SU-DHL-6 (cell line): ENCODE measurements around the gene ENDOD1.

Experiments used
- H2AFZ ChIP-seq: fragments of 200-600 bp; sonication (generic); 2 replicates; pipeline ENCODE4 v1.6.1; 2014; ENCODE audit warnings: low read depth, mild to moderate bottlenecking, moderate library complexity, mixed read lengths, antibody characterized with exemption, low read length; ENCODE audit not compliant: severe bottlenecking
- H3F3A ChIP-seq: fragments of 200-600 bp; shearing (Covaris generic); 2 replicates; pipeline ENCODE4 v1.6.0; 2016; ENCODE audit warnings: antibody characterized with exemption, mild to moderate bottlenecking; ENCODE audit not compliant: insufficient read depth
- H3K27ac ChIP-seq: fragments of 200-600 bp; sonication (generic); 2 replicates; pipeline ENCODE4 v1.5.1; 2016; ENCODE audit warnings: low read depth, mild to moderate bottlenecking, low read length, moderate library complexity, mixed read lengths
- H3K27me3 ChIP-seq: fragments of 200-600 bp; sonication (generic), shearing (Covaris generic); 2 replicates; pipeline ENCODE4 v1.6.0; 2014; ENCODE audit warnings: mild to moderate bottlenecking, low read length
- H3K36me3 ChIP-seq: fragments of 200-600 bp; sonication (generic); 2 replicates; pipeline ENCODE4 v1.6.1; 2014; ENCODE audit warnings: mild to moderate bottlenecking, low read length, mixed read lengths
- H3K4me2 ChIP-seq: fragments of 300-600, 200-600 bp; shearing (Covaris generic), sonication (generic); 2 replicates; pipeline ENCODE4 v1.6.0; 2014; ENCODE audit warnings: low read length, low read depth, mild to moderate bottlenecking; ENCODE audit not compliant: poor library complexity, severe bottlenecking
- H3K4me3 ChIP-seq: fragments of 200-600 bp; sonication (generic); 2 replicates; pipeline ENCODE4 v1.5.1; 2014; ENCODE audit warnings: antibody characterized with exemption, low read length, mild to moderate bottlenecking, mixed read lengths; ENCODE audit not compliant: insufficient read depth, poor library complexity, severe bottlenecking
- H3K79me2 ChIP-seq: fragments of 200-600 bp; sonication (generic); 2 replicates; pipeline ENCODE4 v1.6.1; 2014; ENCODE audit warnings: mild to moderate bottlenecking, low read length, moderate library complexity; ENCODE audit not compliant: insufficient read depth
- H3K9ac ChIP-seq: fragments of 200-600 bp; sonication (generic); 2 replicates; pipeline ENCODE4 v1.7.0; 2014; ENCODE audit warnings: mild to moderate bottlenecking, low read length
- H3K9me2 ChIP-seq: fragments of 200-600 bp; sonication (generic); replicated peaks from 2 replicates; pipeline ENCODE4 v1.6.1; 2014; ENCODE audit warnings: low read length; ENCODE audit not compliant: insufficient read depth
- H3K9me3 ChIP-seq: fragments of 200-600 bp; sonication (generic); 2 replicates; pipeline ENCODE4 v1.6.1; 2014; ENCODE audit warnings: low read length, mixed read lengths; ENCODE audit not compliant: insufficient read depth
- H4K20me1 ChIP-seq: fragments of 200-600 bp; sonication (generic); 2 replicates; pipeline ENCODE4 v1.6.1; 2014; ENCODE audit warnings: low read depth, mild to moderate bottlenecking, antibody characterized with exemption, low read length, moderate library complexity, mixed read lengths
- CTCF ChIP-seq: fragments of 200-600 bp; sonication (generic); IDR thresholded peaks from one replicate; pipeline ENCODE4 v1.5.1; 2017; ENCODE audit warnings: antibody characterized with exemption, mild to moderate bottlenecking, low read length, moderate library complexity; ENCODE audit not compliant: insufficient read depth, poor library complexity, severe bottlenecking
- EZH2phosphoT487 ChIP-seq: fragments of 200-600 bp; sonication (generic), shearing (Covaris generic); conservative IDR thresholded peaks from 2 replicates; pipeline ENCODE4 v1.6.1; 2018; ENCODE audit warnings: mild to moderate bottlenecking, antibody characterized with exemption, low read length, moderate library complexity, mixed read lengths

ENDOD1 gene

GRCh38 chr11:95144313-95145235, 54.9 kb downstream of the ENDOD1 start:
- no peak overlapping the region for H3K27ac ChIP-seq
- H3K9ac ChIP-seq, result no peak overlapping the region
- no peaks in the 10 kb centered on the region for H3K36me3 ChIP-seq
- no peaks in the 10 kb centered on the region for H3K9me2 ChIP-seq
- no peaks in the 10 kb centered on the region for H3F3A ChIP-seq
- TF ChIP-seq CTCF, result no peak
- no peak for TF ChIP-seq EZH2phosphoT487
- no peak overlapping the region for H2AFZ ChIP-seq
- H3K4me2 ChIP-seq, result no peak overlapping the region
- H3K79me2 ChIP-seq, result no peaks in the 10 kb centered on the region
- H3K9me3 ChIP-seq, result no peaks in the 10 kb centered on the region
- H3K4me3 ChIP-seq, result no peak overlapping the region
- no peaks in the 10 kb centered on the region for H3K27me3 ChIP-seq
- H4K20me1 ChIP-seq, result no peaks in the 10 kb centered on the region

- Histone ChIP-seq H3K9me3 (no peaks in the 10 kb centered on the region), H3K4me3 (no peak overlapping the region), H4K20me1 (no peaks in the 10 kb centered on the region), H3K36me3 (no peaks in the 10 kb centered on the region), H2AFZ (no peak overlapping the region), H3K79me2 (no peaks in the 10 kb centered on the region), H3K27me3 (no peaks in the 10 kb centered on the region), H3K27ac (no peak overlapping the region), H3K4me2 (no peak overlapping the region), H3K9me2 (no peaks in the 10 kb centered on the region), H3K9ac (no peak overlapping the region), H3F3A (no peaks in the 10 kb centered on the region)
- TF ChIP-seq EZH2phosphoT487 (no peak), CTCF (no peak)
Observed at GRCh38 chr11:95145430-95146060, 55.9 kb downstream of the ENDOD1 start.

GRCh38 chr11:95147364-95147905, 57.8 kb downstream of the ENDOD1 start:
- H3K4me3 ChIP-seq, result no peak overlapping the region
- no peak for TF ChIP-seq CTCF
- TF ChIP-seq EZH2phosphoT487, result no peak
- H3K79me2 ChIP-seq, result no peaks in the 10 kb centered on the region
- no peak overlapping the region for H3K27ac ChIP-seq
- H3K27me3 ChIP-seq, result no peaks in the 10 kb centered on the region
- H3K9ac ChIP-seq, result no peak overlapping the region
- no peaks in the 10 kb centered on the region for H3K9me3 ChIP-seq
- H3F3A ChIP-seq, result no peaks in the 10 kb centered on the region
- H3K9me2 ChIP-seq, result no peaks in the 10 kb centered on the region
- no peak overlapping the region for H2AFZ ChIP-seq
- no peak overlapping the region for H3K4me2 ChIP-seq
- H4K20me1 ChIP-seq, result no peaks in the 10 kb centered on the region
- H3K36me3 ChIP-seq, result no peaks in the 10 kb centered on the region
